ENCODE measurements around the gene TMEM185B. TPM values are rescaled to one million over a fixed set of nuclear protein-coding genes. Genes with fewer than 3 reads are reported as not detected.

Gene TMEM185B
- total RNA-seq, 2 experiments from 2014 or later: 16.7 to 17.2 TPM

DNA sequence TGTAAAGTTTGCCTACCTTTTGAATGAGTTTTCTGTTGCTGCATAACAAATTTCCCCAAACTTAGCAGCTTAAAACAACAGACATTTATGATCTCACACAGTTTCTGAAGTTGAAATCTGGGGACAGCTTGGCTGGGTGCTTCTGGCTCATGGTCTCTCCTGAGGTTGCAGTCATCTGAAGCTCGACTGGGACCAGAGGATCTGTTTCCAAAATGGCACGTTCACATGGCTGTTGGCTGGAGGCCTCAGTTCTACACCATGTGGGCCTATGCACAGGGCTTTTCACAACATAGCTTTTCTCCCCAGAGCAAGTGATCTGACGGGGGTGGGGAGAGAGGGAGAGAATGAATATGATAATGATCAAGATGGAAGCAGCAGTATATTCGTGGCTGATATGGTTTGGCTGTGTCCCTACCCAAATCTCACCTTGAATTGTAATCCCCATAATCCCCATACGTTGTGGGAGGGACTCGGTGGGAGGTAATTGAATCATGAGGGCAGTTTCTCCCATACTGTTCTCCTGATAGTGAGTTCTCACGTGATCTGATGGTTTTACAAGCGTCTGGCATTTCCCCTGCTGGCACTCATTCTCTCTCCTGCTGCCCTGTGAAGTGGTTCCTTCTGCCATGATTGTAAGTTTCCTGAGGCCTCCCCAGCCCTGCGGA lies 32.9 kb upstream of the TMEM185B start:
- H3K36me3 Mint-ChIP-seq (ENCODE audit: low read depth): peaks cover 13% of the 10 kb centered on the region
- peaks cover 11% of the 10 kb centered on the region for H3K9me3 Mint-ChIP-seq
- no peak overlapping the region for H3K4me3 Mint-ChIP-seq
- DNase-seq (no peak), ATAC-seq (no peak)
- H3K4me1 Mint-ChIP-seq (ENCODE audit: low read depth): peaks cover 38% of the 10 kb centered on the region
- POLR2A ChIA-PET: interaction anchor here (0.6 kb wide), 1 partner anchor 34 kb away, joined by 3 read pairs; no protein-coding TSS in a partner anchor
- H3K27ac Mint-ChIP-seq: no peak overlapping the region
- intact Hi-C loops (cut with micrococcal nuclease): no loop called here
- TF ChIP-seq, protein P1, sequence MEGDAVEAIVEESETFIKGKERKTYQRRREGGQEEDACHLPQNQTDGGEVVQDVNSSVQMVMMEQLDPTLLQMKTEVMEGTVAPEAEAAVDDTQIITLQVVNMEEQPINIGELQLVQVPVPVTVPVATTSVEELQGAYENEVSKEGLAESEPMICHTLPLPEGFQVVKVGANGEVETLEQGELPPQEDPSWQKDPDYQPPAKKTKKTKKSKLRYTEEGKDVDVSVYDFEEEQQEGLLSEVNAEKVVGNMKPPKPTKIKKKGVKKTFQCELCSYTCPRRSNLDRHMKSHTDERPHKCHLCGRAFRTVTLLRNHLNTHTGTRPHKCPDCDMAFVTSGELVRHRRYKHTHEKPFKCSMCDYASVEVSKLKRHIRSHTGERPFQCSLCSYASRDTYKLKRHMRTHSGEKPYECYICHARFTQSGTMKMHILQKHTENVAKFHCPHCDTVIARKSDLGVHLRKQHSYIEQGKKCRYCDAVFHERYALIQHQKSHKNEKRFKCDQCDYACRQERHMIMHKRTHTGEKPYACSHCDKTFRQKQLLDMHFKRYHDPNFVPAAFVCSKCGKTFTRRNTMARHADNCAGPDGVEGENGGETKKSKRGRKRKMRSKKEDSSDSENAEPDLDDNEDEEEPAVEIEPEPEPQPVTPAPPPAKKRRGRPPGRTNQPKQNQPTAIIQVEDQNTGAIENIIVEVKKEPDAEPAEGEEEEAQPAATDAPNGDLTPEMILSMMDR (IDR thresholded peaks at IDR 0.05): no peak
- CTCF ChIA-PET: interaction anchor here (0.9 to 3.3 kb wide), 3 partner anchors 23 to 58 kb away, joined by 4 to 13 read pairs (median 4); no protein-coding TSS in a partner anchor
- H3K27me3 Mint-ChIP-seq: no peaks in the 10 kb centered on the region

DNA sequence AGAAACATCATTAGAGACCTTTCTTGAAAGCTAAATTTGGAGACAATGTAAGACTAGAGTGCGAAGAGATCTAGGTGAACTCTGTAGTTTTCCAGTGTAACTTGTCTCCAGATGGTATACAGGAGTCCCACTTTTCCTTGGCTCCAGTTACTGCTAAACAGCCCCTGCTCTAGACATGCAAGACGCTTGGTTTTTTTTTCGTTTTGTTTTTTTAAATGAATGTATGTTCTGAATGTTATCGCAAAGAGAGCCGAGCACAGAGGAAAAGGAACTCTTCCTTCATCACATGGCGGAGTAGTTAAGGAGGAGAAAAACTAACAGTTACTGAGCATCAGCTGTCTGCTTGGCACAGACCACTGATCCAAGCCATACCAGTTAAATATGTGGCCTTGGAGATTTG lies 31.9 kb upstream of the TMEM185B start:
- ChIA-PET CTCF (interaction anchor here (1.0 to 3.3 kb wide), 2 partner anchors 49 to 57 kb away, joined by 3 to 13 read pairs; no protein-coding TSS in a partner anchor), POLR2A (interaction anchor here (1.0 kb wide), 1 partner anchor 17 kb away, joined by 3 read pairs; no protein-coding TSS in a partner anchor)
- H3K4me3 Mint-ChIP-seq: no peak overlapping the region
- H3K36me3 Mint-ChIP-seq (ENCODE audit: low read depth): peaks cover 10% of the 10 kb centered on the region
- ATAC-seq (no peak), DNase-seq (no peak)
- H3K4me1 Mint-ChIP-seq (ENCODE audit: low read depth): peaks cover 38% of the 10 kb centered on the region
- no peaks in the 10 kb centered on the region for H3K27me3 Mint-ChIP-seq
- peaks cover 6% of the 10 kb centered on the region for H3K9me3 Mint-ChIP-seq
- no peak overlapping the region for H3K27ac Mint-ChIP-seq
- TF ChIP-seq, protein P1 (IDR thresholded peaks at IDR 0.05): no peak
- intact Hi-C loops (cut with micrococcal nuclease): no loop called here

DNA sequence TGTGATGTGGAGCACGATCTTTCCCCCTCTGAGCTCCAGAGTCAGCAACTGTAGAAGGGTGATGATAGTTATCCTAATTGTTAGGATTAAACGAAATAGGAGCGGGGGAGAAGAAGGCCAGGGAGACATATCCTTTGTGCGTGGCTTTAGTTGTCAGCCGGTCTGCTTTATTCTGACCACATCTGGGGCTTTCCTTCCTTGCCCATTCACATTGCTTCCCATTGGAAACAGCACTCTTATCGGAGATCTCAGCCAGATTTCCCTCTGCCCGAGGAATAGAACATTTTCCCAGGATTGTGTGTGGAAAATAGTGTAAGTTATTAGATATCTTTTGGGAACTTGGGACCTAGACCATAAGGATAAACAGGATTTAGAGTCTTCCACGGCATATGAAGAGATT lies 31.0 kb upstream of the TMEM185B start:
- Mint-ChIP-seq H3K27ac (no peak overlapping the region), H3K27me3 (no peaks in the 10 kb centered on the region), H3K4me1 (ENCODE audit: low read depth) (peaks cover 38% of the 10 kb centered on the region), H3K4me3 (peak overlapping the region; percentile 81), H3K9me3 (peaks cover 4% of the 10 kb centered on the region), H3K36me3 (ENCODE audit: low read depth) (peaks cover 7% of the 10 kb centered on the region)
- DNase-seq (no peak), ATAC-seq (no peak)
- intact Hi-C loops (cut with micrococcal nuclease): no loop called here
- ChIA-PET POLR2A (interaction anchor here (1.1 kb wide), 2 partner anchors 12 to 22 kb away, joined by 4 to 5 read pairs; no protein-coding TSS in a partner anchor), CTCF (interaction anchor here (3.1 kb wide), 1 partner anchor 59 kb away, joined by 15 read pairs; no protein-coding TSS in a partner anchor)
- TF ChIP-seq, protein P1 (IDR thresholded peaks at IDR 0.05): no peak

DNA sequence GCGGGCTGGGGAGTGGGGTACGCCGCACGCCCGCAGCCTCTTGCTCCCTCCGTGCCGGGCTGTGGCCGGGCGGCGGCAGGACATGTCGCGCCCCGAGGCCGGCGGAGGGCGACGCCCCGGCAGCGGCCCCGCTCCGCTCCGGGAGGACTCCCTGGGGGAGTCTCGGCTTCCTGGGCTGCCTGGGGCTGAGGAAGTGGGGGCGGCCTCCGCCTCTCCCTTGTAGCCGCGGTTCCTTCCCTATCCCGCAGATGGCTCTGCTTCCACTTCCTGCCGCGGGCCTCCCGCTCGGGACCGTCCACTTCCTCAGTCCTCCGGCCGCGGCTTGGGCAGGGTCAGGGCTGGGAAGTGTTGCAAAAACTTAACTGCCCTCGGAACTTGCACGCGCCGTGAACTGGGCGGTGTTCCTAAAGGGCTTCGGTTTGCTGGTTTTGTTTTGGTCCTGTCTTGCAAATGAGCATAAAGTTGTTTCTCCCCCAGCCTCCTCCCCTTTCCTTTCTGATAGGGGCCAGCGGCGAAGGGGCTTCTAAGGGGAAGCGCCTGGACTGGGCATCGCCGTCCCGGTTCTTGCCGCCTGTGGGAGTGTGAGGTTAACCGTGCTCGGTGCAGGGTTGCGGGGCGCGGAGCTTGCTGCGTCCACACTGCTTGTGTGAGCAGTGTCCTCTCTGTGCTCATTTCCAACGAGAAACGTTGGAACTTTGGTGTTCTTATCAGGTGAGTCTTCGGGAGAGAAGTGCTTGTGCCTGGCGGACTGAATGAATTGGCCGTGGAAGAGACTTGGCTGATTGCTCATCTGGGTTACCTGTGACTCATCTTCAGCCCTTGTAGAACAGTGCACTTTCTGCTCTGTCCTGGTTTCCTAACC lies 30.1 kb upstream of the TMEM185B start:
- ChIA-PET CTCF (interaction anchor here (1.0 to 3.1 kb wide), 3 partner anchors 21 to 78 kb away, joined by 3 to 15 read pairs (median 6); no protein-coding TSS in a partner anchor), POLR2A (interaction anchor here (1.1 to 2.2 kb wide), 4 partner anchors 12 to 28 kb away, joined by 3 to 13 read pairs (median 4); no protein-coding TSS in a partner anchor)
- H3K27me3 Mint-ChIP-seq: no peaks in the 10 kb centered on the region
- TF ChIP-seq, protein P1 (IDR thresholded peaks at IDR 0.05): no peak
- DNase-seq (peak; percentile 37), ATAC-seq (peak; percentile 25)
- H3K4me3 Mint-ChIP-seq: peak overlapping the region; percentile 95
- intact Hi-C loops (cut with micrococcal nuclease): no loop called here
- H3K36me3 Mint-ChIP-seq (ENCODE audit: low read depth): peaks cover 4% of the 10 kb centered on the region
- peaks cover 38% of the 10 kb centered on the region for H3K4me1 Mint-ChIP-seq (ENCODE audit: low read depth)
- peaks cover 2% of the 10 kb centered on the region for H3K9me3 Mint-ChIP-seq
- peak overlapping the region; percentile 71 for H3K27ac Mint-ChIP-seq

All from activated CD8-positive, alpha-beta T cell treated with anti-CD3 and anti-CD28 coated beads for 36 hours (primary cell).